Vagina (tissue), 2 donors: ENCODE data around the gene SLC7A9. TPM values are rescaled to one million over a fixed set of nuclear protein-coding genes. Genes with fewer than 3 reads are reported as not detected.

Experiments used
- DNase-seq, 2 donors: peaks; one replicate each; pipeline ENCODE4 v3.0.0-alpha.2; 2017; ENCODE audit errors: extremely low spot score in 2 of 2
- H3K27ac ChIP-seq: fragments of 200-600 bp; sonication (generic); one replicate; pipeline ENCODE4 v1.5.1; 2019
- H3K27me3 ChIP-seq: fragments of 200-600 bp; sonication (generic); one replicate; pipeline ENCODE4 v1.5.1; 2019
- H3K36me3 ChIP-seq, 2 donors: fragments of 200-600 bp; sonication (generic); one replicate each; pipeline ENCODE4 v1.5.1; 2017 to 2019
- H3K4me1 ChIP-seq: fragments of 200-600 bp; sonication (generic); one replicate; pipeline ENCODE4 v1.5.1; 2019
- H3K4me3 ChIP-seq, 2 donors: fragments of 200-600 bp; sonication (generic); 1 replicate in 1 of 2; 2 replicates in 1 of 2; pipeline ENCODE4 v1.5.1; 2016 to 2019
- H3K9me3 ChIP-seq: fragments of 200-600 bp; sonication (generic); one replicate; pipeline ENCODE4 v1.5.1; 2019
- POLR2A ChIP-seq, 2 donors: fragments of 450-650 bp; IDR thresholded peaks; one replicate each; pipeline ENCODE4 v1.6.1; 2017; ENCODE audit warnings: antibody characterized with exemption in 2 of 2, mild to moderate bottlenecking in 2 of 2, moderate library complexity in 2 of 2
- POLR2AphosphoS5 ChIP-seq, 2 donors: sonication (generic); formaldehyde crosslinking; IDR thresholded peaks; one replicate each; pipeline ENCODE4 v1.9.0; 2017; ENCODE audit warnings: antibody characterized with exemption in 2 of 2, mild to moderate bottlenecking in 2 of 2, low read depth in 1 of 2; ENCODE audit not compliant: insufficient read depth in 1 of 2
- intact Hi-C: fragments of 100-400 bp; cut with DNase I; formaldehyde crosslinking; loops from one replicate; pipeline ENCODE4 v1.15.1; 2023
- total RNA-seq: library from RNA; depleted of rRNA; stranded (reverse); fragments of >200 nt; gene quantifications from one replicate; pipeline ENCODE4 v1.2.3, GENCODE V29; 2016
- TF ChIP-seq, protein P1 (sequence below), 3 experiments: fragments of 450-650 bp in 2 of 3; fragments of 200-600 bp in 1 of 3; sonication (generic) in 1 of 3; IDR thresholded peaks; one replicate each; pipeline ENCODE4 v1.5.1; 2017 to 2019; ENCODE audit warnings: antibody characterized with exemption in 3 of 3, mild to moderate bottlenecking in 2 of 3, moderate library complexity in 2 of 3

SLC7A9 gene
- not detected for total RNA-seq

DNA sequence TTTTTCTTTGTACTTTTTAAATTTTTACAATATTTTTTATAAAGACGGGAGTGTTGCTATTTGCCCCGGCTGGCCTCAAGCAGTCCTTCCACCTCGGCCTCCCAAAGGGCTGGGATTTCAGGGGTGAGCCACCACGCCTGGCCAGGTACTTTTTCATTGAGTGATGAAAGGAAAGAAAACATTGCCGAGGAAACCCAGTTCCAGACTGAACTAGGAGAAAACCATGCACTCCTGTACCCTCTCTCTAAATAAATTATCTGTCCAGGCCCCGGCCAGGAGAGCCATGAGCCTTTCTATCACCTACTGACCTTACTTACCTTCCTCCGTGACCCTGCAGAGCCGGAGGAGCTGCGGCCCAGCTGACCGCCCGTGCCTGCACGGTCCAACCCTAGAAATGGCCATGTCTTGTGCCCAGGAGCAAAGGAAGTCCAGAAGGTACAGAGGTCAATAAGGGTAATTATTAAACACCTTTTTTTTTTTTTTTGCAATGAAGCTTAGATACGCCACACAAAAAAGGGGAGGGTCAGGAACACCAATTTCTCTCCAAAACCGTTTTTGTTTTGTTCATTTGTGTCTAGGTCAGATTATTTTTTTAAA is at the start of gene SLC7A9:
SLC7A9 (minus strand) TSS at position 399 of the 597 bp plus-strand sequence. CDS start 1,233 bp downstream, outside the sequence.
- no peak within 1 kb of the TSS for H3K27ac ChIP-seq

GRCh38 chr19:32919365-32919764 is 49.8 kb upstream of the SLC7A9 start:
- DNase-seq: no peak
- intact Hi-C loops: no loop called here
- no peaks in the 10 kb centered on the region for H3K4me1 ChIP-seq
- no peak overlapping the region for H3K4me3 ChIP-seq
- TF ChIP-seq POLR2A (IDR thresholded peaks at IDR 0.05) (no peak), POLR2AphosphoS5 (IDR thresholded peaks at IDR 0.05; ENCODE audit: insufficient read depth in 1 of 2, low read depth in 1 of 2) (no peak)
- H3K9me3 ChIP-seq: no peaks in the 10 kb centered on the region
- no peak overlapping the region for H3K27ac ChIP-seq
- peaks cover 0 to 62% of the 10 kb centered on the region in 2 donors for H3K36me3 ChIP-seq
- no peaks in the 10 kb centered on the region for H3K27me3 ChIP-seq

More for the DNA sequence above, at the start of gene SLC7A9:
- Histone ChIP-seq H3K9me3 (no peaks in the 10 kb centered on the region), H3K36me3 (no peaks in the 10 kb centered on the region), H3K4me1 (no peaks in the 10 kb centered on the region), H3K27me3 (no peaks in the 10 kb centered on the region), H3K4me3 (no peak within 1 kb of the TSS)
- intact Hi-C loops: no loop called here
- no peak for DNase-seq
- TF ChIP-seq POLR2A (IDR thresholded peaks at IDR 0.05) (no peak), POLR2AphosphoS5 (IDR thresholded peaks at IDR 0.05; ENCODE audit: insufficient read depth in 1 of 2, low read depth in 1 of 2) (no peak)
- TF ChIP-seq, protein P1, sequence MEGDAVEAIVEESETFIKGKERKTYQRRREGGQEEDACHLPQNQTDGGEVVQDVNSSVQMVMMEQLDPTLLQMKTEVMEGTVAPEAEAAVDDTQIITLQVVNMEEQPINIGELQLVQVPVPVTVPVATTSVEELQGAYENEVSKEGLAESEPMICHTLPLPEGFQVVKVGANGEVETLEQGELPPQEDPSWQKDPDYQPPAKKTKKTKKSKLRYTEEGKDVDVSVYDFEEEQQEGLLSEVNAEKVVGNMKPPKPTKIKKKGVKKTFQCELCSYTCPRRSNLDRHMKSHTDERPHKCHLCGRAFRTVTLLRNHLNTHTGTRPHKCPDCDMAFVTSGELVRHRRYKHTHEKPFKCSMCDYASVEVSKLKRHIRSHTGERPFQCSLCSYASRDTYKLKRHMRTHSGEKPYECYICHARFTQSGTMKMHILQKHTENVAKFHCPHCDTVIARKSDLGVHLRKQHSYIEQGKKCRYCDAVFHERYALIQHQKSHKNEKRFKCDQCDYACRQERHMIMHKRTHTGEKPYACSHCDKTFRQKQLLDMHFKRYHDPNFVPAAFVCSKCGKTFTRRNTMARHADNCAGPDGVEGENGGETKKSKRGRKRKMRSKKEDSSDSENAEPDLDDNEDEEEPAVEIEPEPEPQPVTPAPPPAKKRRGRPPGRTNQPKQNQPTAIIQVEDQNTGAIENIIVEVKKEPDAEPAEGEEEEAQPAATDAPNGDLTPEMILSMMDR (IDR thresholded peaks at IDR 0.05): no peak

DNA sequence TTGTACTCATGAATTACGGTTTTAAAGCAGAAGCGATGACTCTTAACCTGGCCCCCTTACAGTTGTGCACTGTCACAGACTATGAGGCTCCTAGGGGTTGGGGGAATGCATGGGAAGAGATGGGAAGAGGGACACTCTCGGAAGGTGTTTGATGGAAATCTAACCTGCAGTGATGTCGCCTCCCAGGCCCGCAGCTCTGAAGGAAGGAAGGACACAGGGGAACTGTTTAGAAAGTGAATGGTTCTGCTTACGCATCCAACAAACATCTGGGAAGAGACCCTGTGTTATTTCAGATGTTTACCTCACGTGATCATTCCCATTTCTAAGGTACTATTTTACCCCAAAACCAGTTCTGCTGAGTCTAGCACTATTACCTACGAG is 48.0 kb upstream of the SLC7A9 start:
- no peak overlapping the region for H3K27ac ChIP-seq
- H3K9me3 ChIP-seq: no peaks in the 10 kb centered on the region
- intact Hi-C loops: no loop called here
- H3K4me1 ChIP-seq: no peaks in the 10 kb centered on the region
- no peak for TF ChIP-seq POLR2A (IDR thresholded peaks at IDR 0.05)
- TF ChIP-seq POLR2AphosphoS5 (IDR thresholded peaks at IDR 0.05; ENCODE audit: insufficient read depth in 1 of 2, low read depth in 1 of 2): no peak
- TF ChIP-seq, protein P1 (IDR thresholded peaks at IDR 0.05): no peak
- DNase-seq: no peak
- H3K27me3 ChIP-seq: no peaks in the 10 kb centered on the region
- no peak overlapping the region for H3K4me3 ChIP-seq
- peaks cover 0 to 52% of the 10 kb centered on the region in 2 donors for H3K36me3 ChIP-seq

GRCh38 chr19:32916969-32917615 is 47.5 kb upstream of the SLC7A9 start:
- H3K9me3 ChIP-seq: no peaks in the 10 kb centered on the region
- DNase-seq: no peak
- no peak overlapping the region for H3K4me3 ChIP-seq
- TF ChIP-seq, protein P1 (IDR thresholded peaks at IDR 0.05): no peak
- TF ChIP-seq POLR2A (IDR thresholded peaks at IDR 0.05): no peak
- TF ChIP-seq POLR2AphosphoS5 (IDR thresholded peaks at IDR 0.05; ENCODE audit: insufficient read depth in 1 of 2, low read depth in 1 of 2): no peak
- H3K27me3 ChIP-seq: no peaks in the 10 kb centered on the region
- intact Hi-C loops: no loop called here
- H3K27ac ChIP-seq: no peak overlapping the region
- H3K36me3 ChIP-seq: peaks cover 0 to 52% of the 10 kb centered on the region in 2 donors
- no peaks in the 10 kb centered on the region for H3K4me1 ChIP-seq

DNA sequence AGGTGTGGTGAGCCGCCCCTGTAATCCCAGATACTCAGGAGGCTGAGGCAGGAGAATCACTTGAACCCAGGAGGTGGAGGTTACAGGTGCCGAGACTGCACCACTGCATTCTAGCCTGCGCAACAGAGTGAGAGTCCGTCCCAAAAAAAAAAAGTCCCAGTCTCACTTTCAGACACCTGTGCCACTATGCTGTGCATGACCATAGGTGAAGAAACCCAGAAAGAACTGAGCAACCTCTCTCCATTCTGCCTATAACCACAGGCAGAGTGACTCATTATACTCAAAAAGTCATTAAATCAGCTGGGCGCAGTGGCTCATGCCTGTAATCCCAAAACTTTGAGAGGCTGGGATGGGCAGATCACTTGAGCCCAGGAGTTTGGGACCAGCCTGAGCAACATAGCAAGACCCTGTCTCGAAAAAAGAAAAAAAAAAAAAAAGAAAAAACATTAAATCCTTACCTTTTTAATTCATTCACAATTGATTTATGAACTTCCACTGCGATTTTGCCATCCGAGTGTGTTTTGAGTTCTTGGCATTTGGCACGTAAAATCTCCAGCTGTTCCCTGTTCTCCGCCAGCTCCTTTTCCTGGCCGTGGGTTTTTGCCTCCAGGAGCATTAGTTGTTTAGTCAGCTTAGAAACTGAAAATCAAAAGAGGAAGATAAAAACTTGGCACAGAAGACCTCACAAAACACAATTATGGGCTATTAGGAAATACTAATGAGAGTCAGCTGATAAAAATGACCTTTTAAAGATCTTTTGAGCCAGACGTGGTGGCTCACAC is 45.5 kb upstream of the SLC7A9 start:
- no peaks in the 10 kb centered on the region for H3K27me3 ChIP-seq
- no peak overlapping the region for H3K4me3 ChIP-seq
- intact Hi-C loops: no loop called here
- DNase-seq: no peak
- H3K4me1 ChIP-seq: no peaks in the 10 kb centered on the region
- TF ChIP-seq POLR2A (IDR thresholded peaks at IDR 0.05) (no peak), POLR2AphosphoS5 (IDR thresholded peaks at IDR 0.05; ENCODE audit: insufficient read depth in 1 of 2, low read depth in 1 of 2) (no peak)
- TF ChIP-seq, protein P1 (IDR thresholded peaks at IDR 0.05): no peak
- H3K9me3 ChIP-seq: no peaks in the 10 kb centered on the region
- peaks cover 0 to 43% of the 10 kb centered on the region in 2 donors for H3K36me3 ChIP-seq
- H3K27ac ChIP-seq: no peak overlapping the region
